IMR-90 (cell line): ENCODE measurements around the gene BCL2L13.

Experiments
- CEBPB ChIP-seq: IDR thresholded peaks from 2 replicates; pipeline ENCODE4 v1.6.1; 2012; ENCODE audit warnings: low read depth, low read length, improper control_type of control experiment
- CHD1 ChIP-seq: IDR thresholded peaks from 2 replicates; pipeline ENCODE4 v1.6.1; 2012; ENCODE audit warnings: low read depth, low read length, improper control_type of control experiment
- CTCF ChIP-seq: conservative IDR thresholded peaks from 2 replicates; pipeline ENCODE4 v1.5.1; 2012; ENCODE audit warnings: mild to moderate bottlenecking, low read depth, low read length, improper control_type of control experiment
- FOS ChIP-seq: fragments of 150-350 bp; IDR thresholded peaks from 2 replicates; pipeline ENCODE4 v1.6.1; 2016; ENCODE audit warnings: low read depth, low read length
- MAFK ChIP-seq: IDR thresholded peaks from 2 replicates; pipeline ENCODE4 v1.6.1; 2012; ENCODE audit warnings: low read depth, low read length, improper control_type of control experiment
- MAZ ChIP-seq: IDR thresholded peaks from 2 replicates; pipeline ENCODE4 v1.6.1; 2012; ENCODE audit warnings: low read depth, mild to moderate bottlenecking, low read length, improper control_type of control experiment, moderate library complexity, borderline replicate concordance
- MXI1 ChIP-seq: IDR thresholded peaks from 2 replicates; pipeline ENCODE4 v1.6.1; 2012; ENCODE audit warnings: low read depth, mild to moderate bottlenecking, low read length, moderate library complexity, borderline replicate concordance
- NFE2L2 ChIP-seq: fragments of 150-350 bp; IDR thresholded peaks from 2 replicates; pipeline ENCODE4 v1.6.1; 2016; ENCODE audit warnings: low read depth, mild to moderate bottlenecking, low read length
- POLR2A ChIP-seq: IDR thresholded peaks from 2 replicates; pipeline ENCODE4 v1.6.1; 2012; ENCODE audit warnings: mild to moderate bottlenecking, low read depth, low read length
- RAD21 ChIP-seq: IDR thresholded peaks from 2 replicates; pipeline ENCODE4 v1.6.1; 2012; ENCODE audit warnings: low read length, improper control_type of control experiment
- RFX5 ChIP-seq: IDR thresholded peaks from 2 replicates; pipeline ENCODE4 v1.8.0; 2012; ENCODE audit warnings: low read depth, mild to moderate bottlenecking, low read length, moderate library complexity
- SMC3 ChIP-seq: fragments of 150-350 bp; IDR thresholded peaks from 2 replicates; pipeline ENCODE4 v1.6.1; 2016; ENCODE audit warnings: low read depth, mild to moderate bottlenecking, antibody characterized with exemption, low read length, moderate library complexity
- TF ChIP-seq, protein P1 (sequence below): fragments of 150-350 bp; IDR thresholded peaks from 2 replicates; pipeline ENCODE4 v1.6.1; 2017; ENCODE audit warnings: mild to moderate bottlenecking, antibody characterized with exemption, low read length, low read depth
- TF ChIP-seq, protein P2 (sequence below): fragments of 150-350 bp; IDR thresholded peaks from 2 replicates; pipeline ENCODE4 v1.6.1; 2016; ENCODE audit warnings: low read depth, mild to moderate bottlenecking, low read length, moderate library complexity, borderline replicate concordance

GRCh38 chr22:17613280-17613679 is 25.3 kb upstream of the BCL2L13 start:
- TF ChIP-seq CTCF (no peak), RAD21 (no peak), CEBPB (no peak), CHD1 (no peak), FOS (no peak), POLR2A (no peak), MAFK (no peak), MXI1 (no peak), SMC3 (no peak), MAZ (no peak), NFE2L2 (no peak), RFX5 (no peak)
- TF ChIP-seq, protein P1, sequence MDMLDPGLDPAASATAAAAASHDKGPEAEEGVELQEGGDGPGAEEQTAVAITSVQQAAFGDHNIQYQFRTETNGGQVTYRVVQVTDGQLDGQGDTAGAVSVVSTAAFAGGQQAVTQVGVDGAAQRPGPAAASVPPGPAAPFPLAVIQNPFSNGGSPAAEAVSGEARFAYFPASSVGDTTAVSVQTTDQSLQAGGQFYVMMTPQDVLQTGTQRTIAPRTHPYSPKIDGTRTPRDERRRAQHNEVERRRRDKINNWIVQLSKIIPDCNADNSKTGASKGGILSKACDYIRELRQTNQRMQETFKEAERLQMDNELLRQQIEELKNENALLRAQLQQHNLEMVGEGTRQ: no peak
- TF ChIP-seq, protein P2, sequence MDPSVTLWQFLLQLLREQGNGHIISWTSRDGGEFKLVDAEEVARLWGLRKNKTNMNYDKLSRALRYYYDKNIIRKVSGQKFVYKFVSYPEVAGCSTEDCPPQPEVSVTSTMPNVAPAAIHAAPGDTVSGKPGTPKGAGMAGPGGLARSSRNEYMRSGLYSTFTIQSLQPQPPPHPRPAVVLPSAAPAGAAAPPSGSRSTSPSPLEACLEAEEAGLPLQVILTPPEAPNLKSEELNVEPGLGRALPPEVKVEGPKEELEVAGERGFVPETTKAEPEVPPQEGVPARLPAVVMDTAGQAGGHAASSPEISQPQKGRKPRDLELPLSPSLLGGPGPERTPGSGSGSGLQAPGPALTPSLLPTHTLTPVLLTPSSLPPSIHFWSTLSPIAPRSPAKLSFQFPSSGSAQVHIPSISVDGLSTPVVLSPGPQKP: no peak
